Naive B cell (primary cell): ENCODE data around the gene CRYGN. TPM values are rescaled to one million over a fixed set of nuclear protein-coding genes. Genes with fewer than 3 reads are reported as not detected.

Experiments used
- ATAC-seq, 2 donors: fragments of 150-1000 bp; cut with Tn5 transposase; 2 replicates each; pipeline ENCODE4 v1.10.0; 2021; ENCODE audit warnings: low read depth in 2 of 2, mild to moderate bottlenecking in 2 of 2, moderate library complexity in 2 of 2
- DNase-seq: peaks from one replicate; pipeline ENCODE4 v3.0.0; 2022
- H3K27ac Mint-ChIP-seq, 6 donors: one replicate each; pipeline ENCODE4 v1.8.0; 2020 to 2022; ENCODE audit warnings: mild to moderate bottlenecking in 6 of 6, mixed read lengths in 6 of 6, moderate library complexity in 5 of 6, inconsistent platforms in 2 of 6
- H3K27me3 Mint-ChIP-seq, 3 donors: one replicate each; pipeline ENCODE4 v1.8.0; 2021 to 2022; ENCODE audit warnings: mixed read lengths in 3 of 3, mild to moderate bottlenecking in 1 of 3
- H3K36me3 Mint-ChIP-seq, 2 donors: one replicate each; pipeline ENCODE4 v1.8.0; 2020 to 2022; ENCODE audit warnings: mixed read lengths in 2 of 2, inconsistent platforms in 1 of 2, mild to moderate bottlenecking in 1 of 2
- H3K4me1 Mint-ChIP-seq, 3 donors: one replicate each; pipeline ENCODE4 v1.8.0; 2020 to 2022; ENCODE audit warnings: mixed read lengths in 3 of 3, inconsistent platforms in 1 of 3, mild to moderate bottlenecking in 1 of 3, moderate library complexity in 1 of 3
- H3K4me3 Mint-ChIP-seq, 8 donors: one replicate each; pipeline ENCODE4 v1.8.0; 2020 to 2022; ENCODE audit warnings: mild to moderate bottlenecking in 8 of 8, mixed read lengths in 8 of 8, moderate library complexity in 8 of 8, inconsistent platforms in 2 of 8
- H3K9me3 Mint-ChIP-seq, 7 donors: one replicate each; pipeline ENCODE4 v1.8.0; 2020 to 2022; ENCODE audit warnings: mixed read lengths in 7 of 7, mild to moderate bottlenecking in 5 of 7, inconsistent platforms in 2 of 7, moderate library complexity in 1 of 7
- polyA plus RNA-seq, 6 donors: library from polyadenylated mRNA; unstranded; fragments of 300-500 nt; fragmentation: Illumina TruSeq; gene quantifications; one replicate each; pipeline ENCODE4 v1.2.3, GENCODE V29; 2021; ENCODE audit warnings: low read depth in 6 of 6

CRYGN gene
- polyA plus RNA-seq, 6 donors from 2014 or later = not detected

DNA sequence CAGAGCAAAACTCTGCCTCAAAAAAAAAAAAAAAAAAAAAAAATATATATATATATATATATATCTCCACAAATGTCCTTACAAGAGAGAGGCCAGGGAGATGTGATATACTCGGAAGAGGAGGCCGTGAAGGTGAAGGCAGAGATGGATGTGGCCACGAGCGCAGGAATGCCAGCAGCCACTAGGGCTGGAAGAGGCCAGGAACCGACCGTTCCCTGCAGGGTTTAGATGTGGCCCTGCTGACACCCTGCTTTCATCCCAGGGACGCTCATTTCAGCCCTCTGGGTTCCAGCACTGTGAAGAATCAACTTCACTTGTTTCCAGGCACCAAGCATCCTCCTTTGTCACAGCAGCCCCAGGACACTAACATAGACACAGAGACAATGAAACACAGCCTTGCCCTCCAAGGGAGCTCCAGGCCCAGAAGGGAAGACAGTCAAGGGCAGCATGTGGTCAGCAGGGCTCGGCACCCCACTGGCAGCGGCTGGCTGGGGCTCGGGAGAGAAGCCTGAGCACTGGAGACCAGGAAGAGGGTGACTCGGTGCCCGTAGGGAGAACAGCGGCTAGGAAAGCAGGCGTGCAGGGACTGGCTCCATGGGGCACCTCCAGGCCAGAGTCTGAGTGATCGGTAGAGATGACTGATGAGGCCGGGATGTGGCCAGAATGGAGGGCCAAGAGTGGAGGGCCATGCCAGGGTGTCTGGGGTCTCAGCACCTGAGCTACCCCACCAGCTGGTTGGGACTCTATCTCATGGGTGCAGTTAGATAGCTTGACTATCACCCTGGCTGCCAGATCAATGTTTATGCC lies 37.7 kb downstream of the CRYGN start:
- Mint-ChIP-seq H3K27me3 (peaks cover 0 to 16% (median 0%) of the 10 kb centered on the region in 3 donors), H3K4me3 (no peak overlapping the region), H3K9me3 (peaks cover 0 to 4% (median 0%) of the 10 kb centered on the region in 7 donors), H3K27ac (peak overlapping the region in 5 of 6 donors; percentile 61 to 81 (median 72)), H3K4me1 (peaks cover 12 to 16% (median 13%) of the 10 kb centered on the region in 3 donors), H3K36me3 (no peaks in the 10 kb centered on the region)
- ATAC-seq = no peak
- no peak for DNase-seq

- Mint-ChIP-seq H3K4me3 (peak overlapping the region in 6 of 8 donors; percentile 32 to 82 (median 45)), H3K27me3 (peaks cover 0 to 7% (median 0%) of the 10 kb centered on the region in 3 donors), H3K4me1 (peaks cover 12 to 16% (median 13%) of the 10 kb centered on the region in 3 donors), H3K9me3 (peaks cover 0 to 4% (median 0%) of the 10 kb centered on the region in 7 donors), H3K36me3 (no peaks in the 10 kb centered on the region), H3K27ac (peak overlapping the region; percentile 97 to 99 (median 98))
- ATAC-seq = peak; percentile 91 to 93
- peak; percentile 85 for DNase-seq
Measured at GRCh38 chr7:151400626-151401315, 39.2 kb downstream of the CRYGN start.

DNA sequence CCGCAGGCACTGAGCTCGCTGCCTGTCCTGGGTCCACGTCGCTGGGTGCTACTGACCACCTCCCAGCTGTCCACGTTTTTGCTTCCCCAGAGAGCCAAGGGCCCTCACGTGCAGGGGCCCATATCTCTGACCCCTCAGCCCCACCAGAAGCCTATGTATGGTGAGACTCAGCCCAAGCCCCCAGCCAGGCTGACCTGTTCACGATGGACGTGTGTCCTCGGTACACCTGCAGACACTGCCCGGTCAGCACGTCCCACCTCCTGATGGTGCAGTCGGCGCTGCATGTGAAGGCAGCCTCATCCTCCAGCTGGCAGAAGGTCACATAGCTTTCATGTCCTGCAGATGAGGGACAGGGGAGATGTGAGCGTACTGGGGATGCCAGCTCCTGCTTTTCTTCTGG lies 40.0 kb downstream of the CRYGN start:
- Mint-ChIP-seq H3K36me3 (no peaks in the 10 kb centered on the region), H3K4me1 (peaks cover 12 to 16% (median 13%) of the 10 kb centered on the region in 3 donors), H3K9me3 (peaks cover 0 to 4% (median 0%) of the 10 kb centered on the region in 7 donors), H3K27me3 (peaks cover 0 to 7% (median 0%) of the 10 kb centered on the region in 3 donors), H3K4me3 (peak overlapping the region in 1 of 8 donors; percentile 35), H3K27ac (peak overlapping the region; percentile 97 to 99 (median 98))
- DNase-seq = no peak
- no peak for ATAC-seq

GRCh38 chr7:151399305-151399601 lies 40.7 kb downstream of the CRYGN start:
- ATAC-seq (no peak), DNase-seq (no peak)
- no peaks in the 10 kb centered on the region for H3K36me3 Mint-ChIP-seq
- no peak overlapping the region for H3K4me3 Mint-ChIP-seq
- H3K9me3 Mint-ChIP-seq = peaks cover 0 to 4% (median 0%) of the 10 kb centered on the region in 7 donors
- H3K27me3 Mint-ChIP-seq = peaks cover 0 to 7% (median 0%) of the 10 kb centered on the region in 3 donors
- H3K27ac Mint-ChIP-seq = peak overlapping the region in 4 of 6 donors; percentile 9 to 98 (median 65)
- peaks cover 12 to 16% (median 13%) of the 10 kb centered on the region in 3 donors for H3K4me1 Mint-ChIP-seq

DNA sequence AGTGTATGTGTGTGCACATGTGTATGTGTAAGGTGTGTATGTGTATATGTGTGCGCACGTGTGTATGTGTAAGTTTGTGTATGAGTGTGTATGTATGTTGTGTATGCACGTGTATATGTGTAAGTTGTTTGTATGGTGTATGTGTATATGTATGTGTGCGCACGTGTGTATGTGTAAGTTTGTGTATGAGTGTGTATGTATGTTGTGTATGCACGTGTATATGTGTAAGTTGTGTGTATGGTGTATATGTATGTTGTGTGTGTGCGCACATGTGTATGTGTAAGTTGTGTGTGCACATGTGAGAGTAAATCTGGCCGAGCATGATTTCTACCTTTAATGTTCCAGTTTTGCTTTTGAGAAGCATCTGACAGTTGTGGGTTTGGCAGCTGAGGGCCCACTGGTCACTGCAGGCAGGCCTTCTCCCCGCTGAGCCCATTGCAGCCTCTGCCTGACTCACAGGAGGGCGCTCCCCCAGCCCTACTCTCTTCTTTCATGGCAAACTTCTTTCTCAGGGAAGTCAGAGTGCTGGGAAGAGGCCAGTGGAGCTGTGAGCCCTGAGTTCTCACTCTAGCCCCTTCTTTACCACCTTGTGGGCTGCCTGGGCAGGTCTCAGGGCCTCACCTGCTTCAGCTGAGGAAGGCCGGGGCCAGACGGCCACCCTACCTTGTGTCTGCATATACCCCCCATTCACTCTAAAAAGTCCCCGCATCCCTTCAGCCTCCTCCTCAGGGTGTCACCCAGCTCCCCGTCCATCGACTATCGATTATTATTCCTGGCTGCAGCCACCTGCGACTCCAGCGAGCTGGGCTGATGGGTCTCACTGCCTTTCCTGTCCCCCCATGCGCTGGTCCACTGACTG lies 41.3 kb downstream of the CRYGN start:
- H3K4me1 Mint-ChIP-seq = peaks cover 12 to 16% (median 13%) of the 10 kb centered on the region in 3 donors
- peaks cover 0 to 7% (median 0%) of the 10 kb centered on the region in 3 donors for H3K27me3 Mint-ChIP-seq
- H3K4me3 Mint-ChIP-seq = no peak overlapping the region
- peak overlapping the region; percentile 9 to 97 (median 45) for H3K27ac Mint-ChIP-seq
- peaks cover 0 to 4% (median 0%) of the 10 kb centered on the region in 7 donors for H3K9me3 Mint-ChIP-seq
- DNase-seq (no peak), ATAC-seq (no peak)
- H3K36me3 Mint-ChIP-seq = no peaks in the 10 kb centered on the region

- peak overlapping the region in 3 of 6 donors; percentile 58 to 82 (median 70) for H3K27ac Mint-ChIP-seq
- no peaks in the 10 kb centered on the region for H3K36me3 Mint-ChIP-seq
- peaks cover 13 to 17% (median 16%) of the 10 kb centered on the region in 3 donors for H3K4me1 Mint-ChIP-seq
- ATAC-seq = no peak
- no peak overlapping the region for H3K4me3 Mint-ChIP-seq
- H3K27me3 Mint-ChIP-seq = peaks cover 8 to 15% (median 11%) of the 10 kb centered on the region in 3 donors
- H3K9me3 Mint-ChIP-seq = peaks cover 0 to 4% (median 0%) of the 10 kb centered on the region in 7 donors
- DNase-seq = no peak
Measured at GRCh38 chr7:151397026-151397425, 42.9 kb downstream of the CRYGN start.

- Mint-ChIP-seq H3K4me1 (peaks cover 12 to 16% (median 15%) of the 10 kb centered on the region in 3 donors), H3K36me3 (no peaks in the 10 kb centered on the region), H3K4me3 (no peak overlapping the region), H3K27ac (peak overlapping the region in 1 of 6 donors; percentile 70), H3K9me3 (peaks cover 0 to 4% (median 0%) of the 10 kb centered on the region in 7 donors), H3K27me3 (peaks cover 8 to 18% (median 11%) of the 10 kb centered on the region in 3 donors)
- DNase-seq = no peak
- no peak for ATAC-seq
Measured at GRCh38 chr7:151396328-151396970, 43.5 kb downstream of the CRYGN start.

DNA sequence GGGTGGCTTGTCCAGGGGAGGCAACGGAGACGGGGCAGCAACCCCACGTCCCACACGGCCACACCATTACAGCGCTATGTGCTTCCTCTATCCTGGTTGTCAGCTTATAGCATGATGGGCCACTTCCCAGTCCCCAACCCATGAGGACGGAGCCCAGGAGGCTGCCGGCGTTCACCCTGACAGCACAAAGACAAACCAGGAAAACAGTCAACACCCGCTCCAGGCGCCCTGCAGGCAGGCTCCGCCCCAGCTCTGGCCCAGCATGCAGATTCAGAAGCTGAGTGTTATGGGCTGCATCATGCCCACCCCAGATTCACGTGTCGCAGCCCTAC lies 44.9 kb downstream of the CRYGN start:
- Mint-ChIP-seq H3K4me3 (no peak overlapping the region), H3K4me1 (peaks cover 3 to 5% (median 5%) of the 10 kb centered on the region in 3 donors), H3K9me3 (peaks cover 0 to 4% (median 0%) of the 10 kb centered on the region in 7 donors), H3K27me3 (peaks cover 11 to 31% (median 21%) of the 10 kb centered on the region in 3 donors), H3K36me3 (no peaks in the 10 kb centered on the region), H3K27ac (peak overlapping the region in 1 of 6 donors; percentile 60)
- no peak for ATAC-seq
- no peak for DNase-seq

DNA sequence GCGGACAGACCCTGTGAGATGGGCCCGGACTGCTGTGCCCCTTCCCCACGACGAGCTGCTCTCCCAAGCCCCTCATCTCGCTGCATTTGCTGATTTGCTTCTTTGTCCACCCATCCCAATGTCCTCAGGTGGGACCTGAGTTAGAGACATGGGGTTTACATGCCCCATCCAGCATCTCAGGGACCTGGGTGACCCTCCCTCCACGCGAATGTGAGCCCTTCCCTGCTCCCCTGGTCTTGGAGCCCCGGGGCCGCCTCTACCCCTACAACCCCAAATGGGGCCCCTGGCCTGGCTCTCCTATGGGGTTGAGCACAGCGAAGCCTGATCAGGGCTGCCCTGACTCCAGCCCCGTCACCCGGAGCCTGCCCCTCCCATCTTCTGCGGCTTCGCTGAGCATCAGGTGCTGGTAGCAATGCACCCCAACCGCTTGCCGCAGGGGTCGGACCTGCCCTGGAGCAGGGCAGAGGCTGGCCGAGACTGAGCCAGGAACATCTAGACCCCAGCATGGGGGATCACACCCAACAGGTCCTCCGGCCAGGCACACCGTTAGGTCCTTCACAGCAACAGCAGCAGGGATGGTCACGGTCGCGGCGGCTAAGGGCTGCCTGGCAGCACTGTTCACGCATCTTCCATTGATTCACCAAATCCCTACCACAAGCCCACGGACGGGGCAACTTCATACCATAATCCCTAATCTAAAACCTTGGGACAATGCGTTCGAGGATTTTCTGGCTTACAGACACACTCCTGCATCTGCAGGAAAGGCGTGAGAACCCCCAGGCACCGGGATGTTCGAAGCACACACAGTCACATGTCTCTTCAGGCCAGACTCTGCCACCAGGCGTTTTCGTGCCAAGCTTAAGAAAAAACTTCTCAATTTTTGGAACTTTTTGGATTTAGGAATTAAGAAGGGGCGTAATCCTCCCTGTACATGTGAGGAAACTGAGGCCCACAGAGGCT lies 45.6 kb downstream of the CRYGN start:
- Mint-ChIP-seq H3K4me3 (no peak overlapping the region), H3K27me3 (peaks cover 11 to 38% (median 27%) of the 10 kb centered on the region in 3 donors), H3K36me3 (no peaks in the 10 kb centered on the region), H3K9me3 (peaks cover 0 to 4% (median 0%) of the 10 kb centered on the region in 7 donors), H3K27ac (peak overlapping the region in 3 of 6 donors; percentile 14 to 76 (median 60)), H3K4me1 (peaks cover 3 to 5% (median 5%) of the 10 kb centered on the region in 3 donors)
- ATAC-seq (no peak), DNase-seq (no peak)

- DNase-seq = no peak
- no peaks in the 10 kb centered on the region for H3K36me3 Mint-ChIP-seq
- H3K27me3 Mint-ChIP-seq = peaks cover 11 to 40% (median 29%) of the 10 kb centered on the region in 3 donors
- ATAC-seq = no peak
- H3K4me1 Mint-ChIP-seq = peaks cover 3 to 5% (median 5%) of the 10 kb centered on the region in 3 donors
- H3K9me3 Mint-ChIP-seq = peaks cover 0 to 4% (median 0%) of the 10 kb centered on the region in 7 donors
- H3K27ac Mint-ChIP-seq = peak overlapping the region in 4 of 6 donors; percentile 37 to 76 (median 59)
- H3K4me3 Mint-ChIP-seq = no peak overlapping the region
Measured at GRCh38 chr7:151393031-151393977, 46.6 kb downstream of the CRYGN start.

GRCh38 chr7:151392426-151392825 lies 47.5 kb downstream of the CRYGN start:
- ATAC-seq (no peak), DNase-seq (no peak)
- H3K4me1 Mint-ChIP-seq = peaks cover 0 to 5% (median 3%) of the 10 kb centered on the region in 3 donors
- no peak overlapping the region for H3K4me3 Mint-ChIP-seq
- H3K36me3 Mint-ChIP-seq = no peaks in the 10 kb centered on the region
- H3K9me3 Mint-ChIP-seq = no peaks in the 10 kb centered on the region
- H3K27ac Mint-ChIP-seq = peak overlapping the region in 1 of 6 donors; percentile 76
- peaks cover 11 to 40% (median 29%) of the 10 kb centered on the region in 3 donors for H3K27me3 Mint-ChIP-seq
